ENCODE measurements around the gene MAPK9.

- TF ChIP-seq EZH2 (IDR thresholded peaks at IDR 0.05; ENCODE audit: insufficient read depth, poor library complexity, severe bottlenecking), result no peak
- no peak for TF ChIP-seq EZH2phosphoT487 (IDR thresholded peaks at IDR 0.05; ENCODE audit: insufficient read depth, low read depth)
Measured at GRCh38 chr5:180330270-180330648, 38.4 kb upstream of the MAPK9 start.
